HUDEP-2 (cell line): ENCODE results near the gene ELP5.
A peak's percentile ranks its signal among the peaks of the same experiment; 100 is the strongest.

ENCODE experiments used
- DNase-seq, 76 experiments: peaks; one replicate each; lab custom pipeline; 2025; ENCODE audit not compliant: unreplicated experiment in 76 of 76; lab: John Stamatoyannopoulos, UW

Gene ELP5

GRCh38 chr17:7281953-7282751, 30.1 kb downstream of the ELP5 start:
- peak in 32 of 76 experiments; percentile 6 to 50 (median 24) for DNase-seq

DNA sequence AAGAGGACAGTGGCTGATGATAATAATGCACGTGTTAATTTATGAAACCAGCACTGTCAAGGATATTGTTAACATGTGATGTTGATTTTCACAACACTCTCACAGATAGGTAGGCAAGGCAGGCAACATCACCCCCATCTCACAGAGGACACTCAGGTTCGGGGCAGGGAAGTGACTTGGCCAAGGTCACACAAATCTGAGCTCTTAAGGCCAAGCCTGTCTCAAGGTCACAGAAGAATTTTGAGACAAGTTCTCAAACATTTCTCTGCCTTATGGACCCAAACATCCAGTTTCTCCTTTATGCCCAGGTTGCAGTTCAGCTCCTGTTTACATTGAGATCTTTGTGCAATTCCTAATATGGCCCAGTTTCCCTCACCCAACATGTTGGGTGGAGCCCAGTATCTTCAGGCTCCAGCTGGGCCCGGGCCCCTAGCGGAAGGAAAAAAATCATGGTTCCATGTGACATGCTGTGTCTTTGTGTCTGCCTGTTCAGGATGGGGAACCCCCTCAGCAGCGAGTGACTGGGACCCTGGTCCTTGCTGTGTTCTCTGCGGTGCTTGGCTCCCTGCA, 30.8 kb downstream of the ELP5 start:
- peak in 62 of 76 experiments; percentile 3 to 86 (median 60) for DNase-seq

GRCh38 chr17:7283471-7284216, 31.6 kb downstream of the ELP5 start:
- no peak for DNase-seq

DNA sequence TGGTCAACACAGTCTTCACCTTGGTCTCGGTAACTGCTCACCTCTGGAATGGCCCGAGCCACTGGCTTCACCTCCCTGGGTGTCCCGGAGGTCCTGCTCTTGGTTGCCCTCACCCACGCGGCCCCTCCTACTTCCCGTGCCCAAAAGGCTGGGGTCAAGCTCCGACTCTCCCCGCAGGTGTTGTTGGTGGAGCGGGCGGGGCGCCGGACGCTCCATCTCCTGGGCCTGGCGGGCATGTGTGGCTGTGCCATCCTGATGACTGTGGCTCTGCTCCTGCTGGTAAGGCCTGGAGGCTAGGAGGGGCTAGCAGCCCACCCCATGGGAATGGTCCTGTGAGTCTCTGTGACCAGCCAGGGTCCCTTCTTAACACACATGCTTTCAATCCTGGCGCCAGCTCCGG, 32.9 kb downstream of the ELP5 start:
- DNase-seq, result no peak

- no peak for DNase-seq
Observed at GRCh38 chr17:7285679-7286078, 33.7 kb downstream of the ELP5 start.

DNA sequence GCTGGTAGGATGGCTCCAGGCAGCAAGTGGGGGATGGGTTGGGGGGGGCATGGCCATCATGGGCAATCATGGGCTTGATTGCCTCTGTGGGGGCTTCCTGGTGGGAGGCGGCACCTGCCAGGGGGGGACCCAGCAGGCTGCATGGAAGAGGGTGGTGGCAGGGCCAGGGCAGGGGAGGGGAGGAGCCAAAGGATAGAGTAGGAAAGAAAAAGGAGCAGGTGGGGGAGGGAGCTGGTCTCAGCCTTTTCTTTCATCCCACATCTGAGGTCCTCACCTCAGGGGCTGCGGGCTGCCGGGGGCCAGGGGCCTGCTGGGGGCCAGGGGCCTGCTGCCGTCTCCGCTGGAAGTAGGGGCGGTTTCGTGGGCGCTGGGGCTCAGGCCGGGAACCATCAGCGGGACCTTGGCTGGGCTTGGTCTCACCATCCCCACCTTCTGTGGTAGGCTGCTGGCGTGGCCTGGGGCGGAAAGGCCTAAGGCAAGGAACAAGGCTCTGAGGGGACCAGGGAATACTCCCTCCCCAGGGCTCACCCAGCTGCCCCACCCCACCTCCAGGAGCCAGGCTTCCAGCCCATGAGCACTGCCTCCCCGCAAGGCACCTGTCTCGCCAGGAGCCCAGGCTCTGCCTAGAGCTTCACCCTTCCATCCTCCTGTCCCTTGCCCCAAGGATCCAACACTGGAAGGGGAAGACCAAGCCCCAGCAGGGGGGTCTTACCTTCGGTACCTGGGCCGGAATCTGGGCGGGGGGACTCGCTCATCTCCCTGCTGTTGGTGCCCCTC, 37.4 kb downstream of the ELP5 start:
- peak in 1 of 76 experiments; percentile 11 for DNase-seq

- DNase-seq, result no peak
Observed at GRCh38 chr17:7290166-7290565, 38.2 kb downstream of the ELP5 start.

- DNase-seq, result no peak
Observed at GRCh38 chr17:7290685-7291084, 38.7 kb downstream of the ELP5 start.

- DNase-seq, result no peak
Observed at GRCh38 chr17:7292194-7292593, 40.2 kb downstream of the ELP5 start.

- no peak for DNase-seq
Observed at GRCh38 chr17:7292729-7293128, 40.7 kb downstream of the ELP5 start.

- DNase-seq, result peak in 4 of 76 experiments; percentile 14 to 44 (median 26)
Observed at GRCh38 chr17:7293159-7293558, 41.1 kb downstream of the ELP5 start.

DNA sequence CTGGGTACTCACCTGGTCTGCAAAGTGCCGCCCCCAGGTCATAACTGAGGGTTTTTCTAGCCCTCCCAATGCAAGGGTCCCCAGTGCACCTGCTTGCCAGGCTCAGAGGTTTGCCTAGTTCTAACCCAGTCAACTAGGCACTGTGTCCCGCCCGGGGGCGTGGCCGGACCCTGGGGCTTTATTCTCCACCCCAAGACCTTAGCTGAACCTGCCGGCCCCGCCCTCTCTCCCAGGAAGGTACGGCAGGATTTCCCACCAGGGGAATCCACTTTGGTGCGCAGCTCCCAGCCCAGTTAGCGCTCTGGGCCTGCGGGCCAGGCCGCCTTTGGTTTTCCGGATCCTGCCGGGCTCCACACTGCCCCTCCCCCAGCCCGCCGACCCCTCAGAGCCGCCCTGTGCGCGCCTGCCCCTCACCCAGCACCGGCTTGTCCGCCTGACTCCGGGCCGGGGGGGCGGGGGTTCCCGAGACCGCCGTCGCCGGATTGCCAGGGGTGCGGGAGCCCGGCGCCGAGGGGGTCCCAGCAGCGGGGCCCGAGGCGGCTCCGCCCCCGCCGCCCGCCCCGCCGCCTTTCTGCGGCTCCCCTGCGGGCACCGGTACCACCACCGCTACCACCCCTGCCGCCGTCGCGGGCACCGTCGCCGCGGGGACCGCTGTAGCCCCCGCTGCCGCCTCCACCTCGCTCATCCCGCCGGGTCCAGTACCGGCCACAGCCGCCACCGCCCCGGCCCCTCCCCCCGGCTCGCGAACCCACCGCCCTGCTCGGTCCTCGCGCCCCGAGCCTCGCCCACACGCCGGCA, 42.0 kb downstream of the ELP5 start:
- DNase-seq, result peak in 63 of 76 experiments; percentile 11 to 81 (median 61)

GRCh38 chr17:7294614-7295153, 42.7 kb downstream of the ELP5 start, which contains the start of gene YBX2:
YBX2 (minus strand) TSS chr17:7294639; CDS start chr17:7294500, 139 bp downstream.
- peak in 72 of 76 experiments; percentile 75 to 99 (median 94) for DNase-seq

GRCh38 chr17:7295230-7296180, 43.5 kb downstream of the ELP5 start:
- DNase-seq, result peak in 12 of 76 experiments; percentile 6 to 51 (median 32)

DNA sequence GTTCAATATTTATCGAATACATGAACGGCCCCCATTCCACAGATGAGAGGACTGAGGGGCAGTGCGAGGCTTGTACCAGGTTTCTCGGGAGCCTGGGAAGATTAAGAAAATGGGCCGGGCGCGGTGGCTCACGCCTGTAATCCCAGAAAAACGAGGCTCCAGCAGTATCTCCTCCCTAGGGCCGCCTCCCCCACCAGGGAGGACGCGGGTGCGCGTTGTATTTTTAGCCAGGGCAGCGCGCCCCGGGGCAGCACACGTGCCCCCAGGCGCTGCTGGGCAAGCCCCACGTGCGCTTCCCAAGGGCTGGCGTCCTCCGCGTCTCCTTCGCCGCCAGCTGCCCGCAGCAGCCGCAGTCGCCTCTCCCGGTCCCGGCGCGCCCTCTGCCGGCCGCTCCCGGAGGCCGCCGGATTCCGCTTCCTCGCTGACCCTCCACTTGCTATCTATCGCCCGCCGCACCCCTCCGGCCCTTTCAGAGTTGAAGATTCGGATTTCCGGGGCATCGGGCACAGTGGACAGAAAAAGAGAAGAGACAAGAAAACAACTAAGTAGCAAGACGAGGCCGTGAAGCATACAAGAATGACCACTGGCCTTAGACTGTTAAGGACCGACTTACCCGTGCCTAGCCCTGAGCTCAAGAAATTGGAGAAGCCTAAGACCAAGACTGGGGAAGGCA, 44.3 kb downstream of the ELP5 start:
- DNase-seq, result peak in 64 of 76 experiments; percentile 40 to 90 (median 72)

- no peak for DNase-seq
Observed at GRCh38 chr17:7304179-7304578, 52.2 kb downstream of the ELP5 start.

GRCh38 chr17:7306911-7307685, 55.1 kb downstream of the ELP5 start, which contains the start of gene EIF5A:
EIF5A (plus strand) TSS chr17:7307628; CDS start chr17:7309636, 2,008 bp downstream.
- peak; percentile 33 to 100 (median 99) for DNase-seq
